Liver (tissue), 3 donors: ENCODE results near the gene SPSB1.

Experiments used
- RAD21 ChIP-seq, 2 donors: IDR thresholded peaks; 2 replicates each; pipeline ENCODE4 v1.6.1; 2016; ENCODE audit warnings: antibody characterized with exemption in 2 of 2, mild to moderate bottlenecking in 2 of 2
- SP1 ChIP-seq: IDR thresholded peaks from 2 replicates; pipeline ENCODE4 v1.6.1; 2018; ENCODE audit warnings: antibody characterized with exemption, mild to moderate bottlenecking
- TAF1 ChIP-seq: conservative IDR thresholded peaks from 2 replicates; pipeline ENCODE4 v1.6.1; 2016; ENCODE audit warnings: antibody characterized with exemption, mild to moderate bottlenecking
- YY1 ChIP-seq: IDR thresholded peaks from 2 replicates; pipeline ENCODE4 v1.6.1; 2016; ENCODE audit warnings: antibody characterized with exemption, mild to moderate bottlenecking
- TF ChIP-seq, protein P1 (sequence below): fragments of 150-350 bp; IDR thresholded peaks from 2 replicates; pipeline ENCODE4 v1.5.1; 2017; ENCODE audit warnings: improper control_type of control experiment, low read depth, low read length; ENCODE audit not compliant: missing input control
- TF ChIP-seq, protein P2 (sequence below): IDR thresholded peaks from 2 replicates; pipeline ENCODE4 v1.6.1; 2016; ENCODE audit warnings: antibody characterized with exemption
- donor health status: healthy.
- donor health status: healthy.

GRCh38 chr1:9282696-9282955 is 10.1 kb upstream of the SPSB1 start:
- TF ChIP-seq, protein P1, sequence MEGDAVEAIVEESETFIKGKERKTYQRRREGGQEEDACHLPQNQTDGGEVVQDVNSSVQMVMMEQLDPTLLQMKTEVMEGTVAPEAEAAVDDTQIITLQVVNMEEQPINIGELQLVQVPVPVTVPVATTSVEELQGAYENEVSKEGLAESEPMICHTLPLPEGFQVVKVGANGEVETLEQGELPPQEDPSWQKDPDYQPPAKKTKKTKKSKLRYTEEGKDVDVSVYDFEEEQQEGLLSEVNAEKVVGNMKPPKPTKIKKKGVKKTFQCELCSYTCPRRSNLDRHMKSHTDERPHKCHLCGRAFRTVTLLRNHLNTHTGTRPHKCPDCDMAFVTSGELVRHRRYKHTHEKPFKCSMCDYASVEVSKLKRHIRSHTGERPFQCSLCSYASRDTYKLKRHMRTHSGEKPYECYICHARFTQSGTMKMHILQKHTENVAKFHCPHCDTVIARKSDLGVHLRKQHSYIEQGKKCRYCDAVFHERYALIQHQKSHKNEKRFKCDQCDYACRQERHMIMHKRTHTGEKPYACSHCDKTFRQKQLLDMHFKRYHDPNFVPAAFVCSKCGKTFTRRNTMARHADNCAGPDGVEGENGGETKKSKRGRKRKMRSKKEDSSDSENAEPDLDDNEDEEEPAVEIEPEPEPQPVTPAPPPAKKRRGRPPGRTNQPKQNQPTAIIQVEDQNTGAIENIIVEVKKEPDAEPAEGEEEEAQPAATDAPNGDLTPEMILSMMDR, result no peak
- TF ChIP-seq RAD21 (IDR thresholded peaks at IDR 0.05), result no peak
- TF ChIP-seq TAF1, result no peak
- no peak for TF ChIP-seq SP1
- TF ChIP-seq YY1, result no peak
- TF ChIP-seq, protein P2, sequence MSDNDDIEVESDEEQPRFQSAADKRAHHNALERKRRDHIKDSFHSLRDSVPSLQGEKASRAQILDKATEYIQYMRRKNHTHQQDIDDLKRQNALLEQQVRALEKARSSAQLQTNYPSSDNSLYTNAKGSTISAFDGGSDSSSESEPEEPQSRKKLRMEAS, result no peak
